Mammary epithelial cell (primary cell): ENCODE measurements around the gene TPCN1.

Experiments
- EZH2 ChIP-seq: IDR thresholded peaks from 2 replicates; pipeline ENCODE4 v1.6.1; 2012; ENCODE audit warnings: low read length, inconsistent platforms, borderline replicate concordance
- TF ChIP-seq, protein P1 (sequence below), 2 donors: IDR thresholded peaks in 1 of 2; conservative IDR thresholded peaks in 1 of 2; 2 replicates each; pipeline ENCODE4 v1.5.1; 2011 to 2012; ENCODE audit warnings: inconsistent platforms in 2 of 2, low read length in 2 of 2, mild to moderate bottlenecking in 2 of 2, control low read depth in 1 of 2, low read depth in 1 of 2; ENCODE audit not compliant: insufficient read depth in 1 of 2; ENCODE audit errors: extremely low read depth in 1 of 2

DNA sequence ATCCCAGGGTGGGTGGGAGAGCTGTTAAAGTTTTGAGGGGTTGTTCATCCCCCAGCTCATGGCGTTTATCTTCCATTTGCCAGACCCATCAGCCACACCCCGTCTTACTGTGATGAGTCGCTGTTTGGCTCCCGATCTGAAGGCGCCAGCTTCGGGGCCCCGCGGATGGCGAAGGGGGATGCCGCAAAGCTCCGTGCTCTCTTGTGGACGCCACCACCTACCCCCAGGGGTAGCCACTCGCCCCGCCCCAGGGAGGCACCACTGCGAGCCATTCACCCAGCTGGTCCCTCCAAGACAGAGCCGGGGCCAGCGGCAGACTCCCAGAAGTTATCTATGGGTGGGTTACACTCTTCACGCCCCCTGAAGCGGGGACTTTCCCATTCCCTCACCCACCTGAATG, 30.0 kb upstream of the TPCN1 start:
- TF ChIP-seq, protein P1, sequence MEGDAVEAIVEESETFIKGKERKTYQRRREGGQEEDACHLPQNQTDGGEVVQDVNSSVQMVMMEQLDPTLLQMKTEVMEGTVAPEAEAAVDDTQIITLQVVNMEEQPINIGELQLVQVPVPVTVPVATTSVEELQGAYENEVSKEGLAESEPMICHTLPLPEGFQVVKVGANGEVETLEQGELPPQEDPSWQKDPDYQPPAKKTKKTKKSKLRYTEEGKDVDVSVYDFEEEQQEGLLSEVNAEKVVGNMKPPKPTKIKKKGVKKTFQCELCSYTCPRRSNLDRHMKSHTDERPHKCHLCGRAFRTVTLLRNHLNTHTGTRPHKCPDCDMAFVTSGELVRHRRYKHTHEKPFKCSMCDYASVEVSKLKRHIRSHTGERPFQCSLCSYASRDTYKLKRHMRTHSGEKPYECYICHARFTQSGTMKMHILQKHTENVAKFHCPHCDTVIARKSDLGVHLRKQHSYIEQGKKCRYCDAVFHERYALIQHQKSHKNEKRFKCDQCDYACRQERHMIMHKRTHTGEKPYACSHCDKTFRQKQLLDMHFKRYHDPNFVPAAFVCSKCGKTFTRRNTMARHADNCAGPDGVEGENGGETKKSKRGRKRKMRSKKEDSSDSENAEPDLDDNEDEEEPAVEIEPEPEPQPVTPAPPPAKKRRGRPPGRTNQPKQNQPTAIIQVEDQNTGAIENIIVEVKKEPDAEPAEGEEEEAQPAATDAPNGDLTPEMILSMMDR (conservative IDR thresholded peaks at IDR 0.05 in 1 of 2, IDR thresholded peaks at IDR 0.05 in 1 of 2; ENCODE audit: extremely low read depth in 1 of 2, insufficient read depth in 1 of 2, low read depth in 1 of 2, low read length in 2 of 2), result no peak
- no peak for TF ChIP-seq EZH2
